Measurements from ENCODE around the gene DHCR24.

DHCR24 gene

DNA sequence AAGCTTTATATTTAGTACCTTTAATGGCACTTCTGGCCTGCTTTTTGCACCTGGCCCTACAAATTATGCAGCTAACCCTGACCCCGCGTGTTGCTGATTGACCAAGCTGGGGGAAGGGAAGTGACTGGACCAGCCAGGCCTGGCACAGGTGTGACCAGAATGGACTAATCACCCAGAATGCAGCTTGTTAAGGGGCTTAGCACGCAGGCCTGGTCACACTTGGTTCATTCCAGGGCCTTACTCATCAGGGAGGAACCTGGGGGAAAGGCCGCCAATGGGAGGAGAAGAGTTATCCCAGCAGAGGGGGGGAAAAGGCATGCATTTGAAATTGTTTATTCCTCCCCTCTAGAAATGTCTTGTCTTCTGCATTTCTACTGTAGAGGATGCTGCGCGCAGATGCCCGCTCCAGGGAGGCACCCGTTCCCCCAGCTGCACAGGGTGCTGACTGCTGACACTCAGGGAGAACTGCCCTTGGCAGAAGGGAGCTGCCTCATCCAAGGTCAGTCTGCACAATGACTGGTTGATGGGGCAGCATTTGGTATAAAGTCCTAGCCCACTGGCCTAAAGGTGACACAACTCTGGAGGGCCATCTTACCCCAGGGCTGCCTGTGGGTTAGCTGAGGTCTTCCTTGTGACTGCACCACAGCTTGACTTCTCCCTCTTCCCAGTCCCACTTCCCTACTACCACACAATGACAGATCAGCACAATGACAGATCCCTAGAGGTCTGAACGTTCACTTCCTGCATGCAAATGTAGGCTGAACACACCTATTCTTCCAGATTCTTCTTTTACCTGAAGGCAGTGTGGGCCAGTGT, 29.0 kb downstream of the DHCR24 start:
- Histone ChIP-seq H3K27me3 (no peaks in the 10 kb centered on the region), H3K4me3 (no peak overlapping the region), H3K36me3 (peaks cover 0 to 53% (median 2%) of the 10 kb centered on the region in 3 donors), H3K27ac (no peak overlapping the region), H3K4me1 (no peaks in the 10 kb centered on the region), H3K9me3 (no peaks in the 10 kb centered on the region)
- intact Hi-C loops (cut with DNase I; ENCODE audit: low total_unique reads): no loop called here
- TF ChIP-seq, protein P1, sequence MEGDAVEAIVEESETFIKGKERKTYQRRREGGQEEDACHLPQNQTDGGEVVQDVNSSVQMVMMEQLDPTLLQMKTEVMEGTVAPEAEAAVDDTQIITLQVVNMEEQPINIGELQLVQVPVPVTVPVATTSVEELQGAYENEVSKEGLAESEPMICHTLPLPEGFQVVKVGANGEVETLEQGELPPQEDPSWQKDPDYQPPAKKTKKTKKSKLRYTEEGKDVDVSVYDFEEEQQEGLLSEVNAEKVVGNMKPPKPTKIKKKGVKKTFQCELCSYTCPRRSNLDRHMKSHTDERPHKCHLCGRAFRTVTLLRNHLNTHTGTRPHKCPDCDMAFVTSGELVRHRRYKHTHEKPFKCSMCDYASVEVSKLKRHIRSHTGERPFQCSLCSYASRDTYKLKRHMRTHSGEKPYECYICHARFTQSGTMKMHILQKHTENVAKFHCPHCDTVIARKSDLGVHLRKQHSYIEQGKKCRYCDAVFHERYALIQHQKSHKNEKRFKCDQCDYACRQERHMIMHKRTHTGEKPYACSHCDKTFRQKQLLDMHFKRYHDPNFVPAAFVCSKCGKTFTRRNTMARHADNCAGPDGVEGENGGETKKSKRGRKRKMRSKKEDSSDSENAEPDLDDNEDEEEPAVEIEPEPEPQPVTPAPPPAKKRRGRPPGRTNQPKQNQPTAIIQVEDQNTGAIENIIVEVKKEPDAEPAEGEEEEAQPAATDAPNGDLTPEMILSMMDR (IDR thresholded peaks at IDR 0.05): no peak
- DNase-seq: peak in 1 of 2 donors; percentile 46

DNA sequence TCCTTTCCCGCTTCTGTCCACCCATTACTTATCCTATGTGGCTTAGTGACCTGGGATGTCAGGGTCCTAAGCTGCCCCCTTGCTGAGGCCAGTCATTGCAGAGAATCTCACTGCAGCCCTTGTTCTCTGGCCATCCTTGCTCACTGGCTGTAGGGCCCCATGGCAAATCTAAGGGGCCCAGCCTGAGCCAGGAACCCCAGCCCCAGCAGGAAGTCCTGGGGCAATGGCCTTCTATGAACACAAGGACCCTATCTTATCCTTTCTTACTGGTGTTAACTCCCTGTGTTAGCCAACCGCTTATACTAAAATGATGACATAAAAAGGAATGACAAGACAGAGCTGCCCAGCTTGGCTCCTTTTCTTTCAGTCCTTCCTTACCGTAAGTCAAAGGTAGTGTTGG, 29.9 kb downstream of the DHCR24 start:
- peak in 1 of 2 donors; percentile 34 for DNase-seq
- Histone ChIP-seq H3K4me1 (no peaks in the 10 kb centered on the region), H3K27me3 (no peaks in the 10 kb centered on the region), H3K9me3 (no peaks in the 10 kb centered on the region), H3K4me3 (no peak overlapping the region), H3K36me3 (peaks cover 0 to 56% (median 8%) of the 10 kb centered on the region in 3 donors), H3K27ac (no peak overlapping the region)
- TF ChIP-seq, protein P1 (IDR thresholded peaks at IDR 0.05): no peak
- intact Hi-C loops (cut with DNase I; ENCODE audit: low total_unique reads): no loop called here

DNA sequence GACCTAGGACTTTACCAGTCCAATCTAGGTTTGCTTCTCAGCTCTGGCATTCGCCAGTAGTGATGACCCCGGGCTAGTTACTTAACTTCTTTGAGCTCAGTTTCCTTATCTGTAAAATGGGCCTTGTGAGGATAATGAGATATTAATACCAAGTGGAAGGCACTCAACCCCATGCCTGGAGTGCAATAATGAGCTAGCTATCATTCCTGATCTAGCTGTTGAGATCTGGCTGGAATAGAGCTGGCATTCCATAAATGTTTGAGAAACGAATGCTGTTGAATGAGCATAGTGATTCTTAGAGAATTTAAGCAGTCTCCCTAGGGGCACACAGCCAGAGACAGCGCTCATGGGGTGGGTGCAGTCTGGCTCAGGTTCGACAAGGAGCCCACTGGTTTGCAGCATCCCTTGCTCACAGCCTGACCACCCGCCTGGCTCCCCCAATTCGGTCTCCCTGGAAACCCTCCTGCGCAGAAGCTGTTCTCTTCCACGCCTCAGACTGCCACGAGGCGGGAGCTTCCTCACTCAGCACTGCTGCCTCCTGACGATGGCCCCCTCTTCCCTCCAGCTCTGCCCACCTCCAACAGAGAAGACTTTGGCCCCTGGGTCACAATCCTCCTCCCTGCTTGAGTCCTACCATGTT, 32.5 kb downstream of the DHCR24 start:
- intact Hi-C loops (cut with DNase I; ENCODE audit: low total_unique reads): no loop called here
- Histone ChIP-seq H3K9me3 (no peaks in the 10 kb centered on the region), H3K4me3 (no peak overlapping the region), H3K4me1 (peaks cover 0 to 17% (median 0%) of the 10 kb centered on the region in 4 donors), H3K27me3 (no peaks in the 10 kb centered on the region), H3K36me3 (peaks cover 0 to 71% (median 17%) of the 10 kb centered on the region in 3 donors), H3K27ac (no peak overlapping the region)
- TF ChIP-seq, protein P1 (IDR thresholded peaks at IDR 0.05): no peak
- DNase-seq: peak in 1 of 2 donors; percentile 47

DNA sequence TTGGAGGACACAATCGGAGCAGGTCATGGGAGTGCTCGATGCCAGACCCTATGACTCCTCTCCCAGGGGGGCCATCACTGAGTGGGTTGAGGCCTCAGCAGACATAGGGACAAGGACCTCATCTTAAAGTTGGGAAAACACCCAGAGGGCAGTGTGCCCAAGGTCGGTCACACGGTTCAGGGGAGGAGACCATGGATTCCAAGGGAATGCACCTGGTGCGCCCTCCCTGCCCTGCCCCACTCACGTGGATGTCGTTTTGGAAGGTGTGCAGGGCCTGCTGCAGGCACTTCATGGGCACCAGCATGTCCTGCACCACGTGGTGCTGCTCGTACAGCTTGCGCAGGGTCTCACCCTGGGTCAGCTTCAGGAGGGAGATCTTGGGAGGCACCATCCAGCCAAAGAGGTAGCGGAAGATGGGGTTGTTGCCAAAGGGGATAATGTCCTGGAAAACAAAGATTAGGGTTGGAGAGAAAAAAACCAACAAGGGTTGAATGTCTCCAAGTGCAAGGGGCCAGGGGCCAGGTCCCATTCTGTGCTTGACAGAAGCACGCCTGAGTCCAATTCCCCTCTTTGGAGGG, 33.1 kb downstream of the DHCR24 start:
- Histone ChIP-seq H3K27me3 (no peaks in the 10 kb centered on the region), H3K4me3 (no peak overlapping the region), H3K27ac (no peak overlapping the region), H3K36me3 (peaks cover 0 to 64% (median 17%) of the 10 kb centered on the region in 3 donors), H3K9me3 (no peaks in the 10 kb centered on the region), H3K4me1 (peaks cover 0 to 18% (median 0%) of the 10 kb centered on the region in 4 donors)
- TF ChIP-seq, protein P1 (IDR thresholded peaks at IDR 0.05): no peak
- intact Hi-C loops (cut with DNase I; ENCODE audit: low total_unique reads): no loop called here
- peak in 1 of 2 donors; percentile 62 for DNase-seq

DNA sequence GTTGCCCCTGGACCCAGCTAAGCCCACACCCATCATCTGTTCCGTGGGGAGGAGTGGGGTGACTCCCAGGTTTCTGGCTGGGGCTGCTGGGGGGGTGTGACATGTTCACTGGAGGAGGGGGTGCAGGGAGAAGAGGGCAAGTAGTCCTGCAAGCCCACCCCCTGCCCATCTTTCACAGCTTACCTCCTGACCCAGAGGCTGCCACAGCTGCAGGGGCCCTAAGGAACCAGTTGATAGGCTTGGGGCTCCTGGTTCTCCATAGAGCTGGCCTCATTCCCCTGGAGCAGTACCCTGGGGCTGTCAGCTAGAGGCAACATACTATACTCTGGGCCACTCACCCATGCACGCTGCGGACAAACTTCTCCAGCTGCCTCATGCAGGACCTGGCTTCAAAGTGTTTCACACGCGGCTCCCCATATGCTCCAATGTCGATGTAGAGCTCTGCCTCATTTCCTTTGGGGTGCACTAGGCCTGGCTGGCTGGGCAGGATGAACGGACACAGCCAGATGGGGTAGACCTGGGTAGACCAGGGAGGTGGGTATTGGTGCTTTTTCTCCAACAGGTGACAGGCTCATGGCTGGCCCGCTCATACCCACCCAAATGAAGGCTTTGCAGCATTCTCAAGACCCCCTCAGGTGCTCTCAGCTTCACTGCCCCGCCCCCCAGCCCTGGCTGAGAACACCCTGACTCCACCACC, 33.8 kb downstream of the DHCR24 start:
- Histone ChIP-seq H3K36me3 (peaks cover 0 to 65% (median 17%) of the 10 kb centered on the region in 3 donors), H3K9me3 (no peaks in the 10 kb centered on the region), H3K27ac (no peak overlapping the region), H3K4me3 (no peak overlapping the region), H3K27me3 (no peaks in the 10 kb centered on the region), H3K4me1 (peaks cover 0 to 18% (median 0%) of the 10 kb centered on the region in 4 donors)
- intact Hi-C loops (cut with DNase I; ENCODE audit: low total_unique reads): no loop called here
- DNase-seq: peak in 1 of 2 donors; percentile 60
- TF ChIP-seq, protein P1 (IDR thresholded peaks at IDR 0.05): no peak

Measured in tibial artery (tissue), 4 donors.